ENCODE data around the gene HTRA1.

The HTRA1 gene

DNA sequence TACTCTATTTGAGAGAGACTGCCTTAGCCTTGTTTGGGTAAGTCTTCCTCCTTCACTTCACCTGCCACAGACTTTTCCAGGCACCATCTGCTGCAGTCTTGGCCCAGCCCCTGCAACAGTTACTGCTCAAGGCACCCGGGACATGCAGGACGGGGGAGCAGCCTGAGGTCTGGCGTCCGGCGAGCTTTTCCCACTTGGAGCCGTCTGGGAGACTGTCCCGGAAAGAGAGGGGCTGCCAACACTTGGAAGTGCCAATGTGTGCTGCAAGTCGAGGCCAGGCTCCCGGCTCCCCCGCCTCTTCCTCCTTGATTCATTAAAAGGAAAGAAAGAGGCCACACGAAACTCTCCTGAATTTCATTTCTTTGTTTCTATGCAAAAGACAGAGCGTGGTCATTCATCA, 13.7 kb downstream of the HTRA1 start:
- no peak for DNase-seq

DNA sequence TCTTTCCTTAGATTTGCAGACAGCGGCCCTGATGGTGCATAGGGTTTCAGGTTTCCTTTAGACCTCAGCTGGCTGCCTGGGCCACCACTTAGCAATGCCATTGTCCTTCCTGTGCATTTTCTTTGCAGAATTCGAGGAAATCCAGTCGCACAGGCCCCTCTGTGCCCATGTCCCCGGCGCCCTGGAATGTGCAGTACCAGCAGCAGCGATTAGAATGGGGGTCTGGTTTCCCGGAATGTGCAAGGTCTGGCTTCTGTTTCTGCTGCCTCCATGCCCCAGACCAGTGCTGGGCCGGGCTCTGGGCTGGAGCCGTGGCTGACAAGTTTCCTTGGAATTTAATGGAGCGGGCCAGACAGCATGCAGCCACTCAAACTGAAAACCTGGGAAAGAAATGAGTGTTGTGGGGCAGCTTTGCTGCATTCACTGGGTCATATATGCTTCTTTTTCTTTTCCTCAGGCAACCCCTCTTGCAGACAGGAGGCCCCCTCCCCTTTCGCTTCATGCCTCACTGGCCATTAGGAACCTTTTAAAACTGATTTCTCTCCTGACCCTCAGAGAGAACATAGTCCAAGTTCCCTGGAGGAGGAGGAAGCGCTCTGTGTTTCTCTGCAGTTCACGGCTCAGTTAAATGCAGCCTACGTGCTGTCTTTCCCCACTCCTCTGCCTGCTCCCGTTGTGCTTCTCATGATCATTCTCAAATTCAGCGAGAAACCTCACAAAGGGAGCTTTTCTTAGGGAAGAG, 14.4 kb downstream of the HTRA1 start:
- no peak for DNase-seq

DNA sequence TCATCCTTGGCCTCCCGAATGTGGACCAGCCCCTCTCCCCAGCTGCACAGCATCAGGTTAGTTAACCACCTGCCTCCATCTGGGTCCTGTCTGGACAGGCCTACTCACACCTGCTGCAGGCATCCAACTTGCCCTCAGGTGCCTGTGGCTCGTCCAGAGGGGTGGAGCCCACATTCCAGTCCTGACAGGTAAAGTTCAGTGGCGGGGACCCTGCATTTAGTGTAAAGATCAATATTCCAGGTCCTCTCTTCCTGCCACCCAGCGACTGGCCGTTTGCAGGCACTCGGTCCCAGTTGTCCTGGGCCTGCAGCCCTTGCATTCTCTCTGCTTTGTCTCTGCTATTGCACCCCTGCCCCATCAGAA, 15.0 kb downstream of the HTRA1 start:
- no peak for DNase-seq

DNA sequence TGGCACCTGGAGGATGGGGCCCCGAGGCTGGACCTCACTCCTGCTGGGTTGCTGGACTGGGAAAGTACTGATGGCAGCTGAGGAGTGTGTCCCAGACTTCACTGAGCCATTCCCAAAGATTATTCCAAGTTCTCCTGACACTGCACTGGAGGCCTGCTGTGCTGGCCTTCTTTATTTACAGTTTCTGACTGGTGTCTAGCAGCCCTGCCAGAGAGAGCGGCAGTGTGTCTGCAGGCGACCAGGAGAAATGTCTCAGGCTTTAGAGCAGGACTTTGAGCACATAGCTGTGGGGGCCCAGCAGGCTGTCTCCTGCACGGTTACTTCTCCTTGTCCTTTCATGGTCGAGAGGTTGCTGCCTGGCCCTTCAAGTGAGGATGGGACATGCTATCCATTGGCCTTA, 16.1 kb downstream of the HTRA1 start:
- DNase-seq = no peak

DNA sequence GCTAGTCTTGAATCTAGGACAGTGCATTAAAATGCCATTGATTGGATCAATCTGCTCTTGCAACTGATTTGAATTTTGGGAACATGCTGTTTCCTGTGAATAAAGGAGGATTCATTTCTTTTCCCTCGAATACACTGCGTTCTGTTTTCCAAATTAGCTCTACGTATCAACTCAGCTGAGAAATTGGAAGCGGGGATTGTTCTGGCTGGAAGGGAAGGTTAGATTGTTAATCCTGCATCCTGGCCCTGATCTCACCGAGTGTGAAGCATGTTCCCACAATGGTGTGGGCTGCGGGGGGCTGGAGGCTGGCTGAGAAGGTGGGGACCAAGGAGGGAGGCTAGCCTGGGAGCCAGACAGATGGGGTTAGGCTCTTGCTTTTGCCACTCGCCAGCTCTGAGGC, 17.6 kb downstream of the HTRA1 start:
- DNase-seq = no peak

DNA sequence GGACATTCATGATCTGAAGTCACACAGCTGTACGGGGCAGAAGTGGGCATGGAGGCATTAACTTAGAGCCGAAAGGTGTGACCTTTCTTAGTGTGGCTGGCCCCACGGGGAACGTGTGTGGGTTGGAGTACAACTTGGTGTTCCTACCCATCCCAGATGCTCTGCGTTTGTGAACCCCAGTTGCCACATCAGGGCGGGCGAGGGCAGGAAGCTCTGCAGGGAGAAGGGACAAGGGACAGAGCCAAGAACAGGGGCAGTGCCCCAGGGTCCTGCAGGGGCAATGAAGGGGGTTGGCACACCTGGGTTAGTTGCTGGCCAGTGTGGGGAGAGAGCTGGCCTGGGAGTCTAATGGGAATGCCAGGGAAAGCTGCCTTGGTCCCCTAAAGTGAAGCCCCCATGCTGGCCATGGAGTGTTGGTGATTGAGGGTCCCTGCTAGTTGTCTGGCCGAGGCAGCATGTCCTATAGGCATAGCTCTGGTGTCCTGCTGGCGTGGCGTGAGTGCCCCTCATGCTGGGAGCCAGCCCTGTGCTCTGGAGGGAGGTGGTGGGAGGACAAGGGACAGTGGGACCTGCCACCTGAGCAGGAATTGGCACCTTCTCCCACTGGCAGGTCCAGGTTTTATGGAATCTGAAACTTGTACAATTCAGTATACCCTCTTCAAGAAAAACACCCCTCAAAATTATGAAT, 18.9 kb downstream of the HTRA1 start:
- no peak for DNase-seq

DNA sequence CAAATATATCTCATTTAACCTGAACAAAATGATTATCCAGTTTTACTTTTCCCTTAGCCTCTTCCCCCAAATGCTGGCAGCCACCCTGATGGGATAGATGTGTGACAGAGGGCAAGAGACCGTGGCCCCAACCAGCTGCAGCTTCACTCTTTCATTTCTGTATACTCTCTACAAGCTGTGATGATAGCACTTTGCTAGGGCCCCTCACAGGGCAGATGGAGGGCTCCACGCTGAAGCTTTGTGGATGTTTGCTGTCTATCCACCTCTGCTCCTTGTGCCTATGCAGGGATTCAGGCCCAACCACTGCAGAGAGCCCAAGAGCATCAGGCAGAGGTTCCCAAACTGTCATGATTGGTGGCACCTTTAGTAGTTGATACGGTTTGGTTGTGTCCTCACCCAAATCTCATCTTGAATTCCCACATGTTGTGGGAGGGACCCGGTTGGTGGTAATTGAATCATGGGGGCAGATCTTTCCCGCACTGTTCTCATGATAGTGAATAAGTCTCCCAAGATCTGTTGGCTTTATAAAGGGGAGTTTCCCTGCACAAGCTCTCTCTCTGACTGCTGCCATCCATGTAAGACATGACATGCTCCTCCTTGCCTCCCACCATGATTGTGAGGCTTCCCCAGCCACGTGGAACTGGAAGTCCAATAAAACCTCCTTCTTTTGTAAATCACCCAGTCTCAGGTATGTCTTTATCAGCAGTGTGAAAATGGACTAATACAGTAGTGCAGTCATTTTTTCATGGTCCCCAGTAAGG, 20.1 kb downstream of the HTRA1 start:
- no peak for DNase-seq

DNA sequence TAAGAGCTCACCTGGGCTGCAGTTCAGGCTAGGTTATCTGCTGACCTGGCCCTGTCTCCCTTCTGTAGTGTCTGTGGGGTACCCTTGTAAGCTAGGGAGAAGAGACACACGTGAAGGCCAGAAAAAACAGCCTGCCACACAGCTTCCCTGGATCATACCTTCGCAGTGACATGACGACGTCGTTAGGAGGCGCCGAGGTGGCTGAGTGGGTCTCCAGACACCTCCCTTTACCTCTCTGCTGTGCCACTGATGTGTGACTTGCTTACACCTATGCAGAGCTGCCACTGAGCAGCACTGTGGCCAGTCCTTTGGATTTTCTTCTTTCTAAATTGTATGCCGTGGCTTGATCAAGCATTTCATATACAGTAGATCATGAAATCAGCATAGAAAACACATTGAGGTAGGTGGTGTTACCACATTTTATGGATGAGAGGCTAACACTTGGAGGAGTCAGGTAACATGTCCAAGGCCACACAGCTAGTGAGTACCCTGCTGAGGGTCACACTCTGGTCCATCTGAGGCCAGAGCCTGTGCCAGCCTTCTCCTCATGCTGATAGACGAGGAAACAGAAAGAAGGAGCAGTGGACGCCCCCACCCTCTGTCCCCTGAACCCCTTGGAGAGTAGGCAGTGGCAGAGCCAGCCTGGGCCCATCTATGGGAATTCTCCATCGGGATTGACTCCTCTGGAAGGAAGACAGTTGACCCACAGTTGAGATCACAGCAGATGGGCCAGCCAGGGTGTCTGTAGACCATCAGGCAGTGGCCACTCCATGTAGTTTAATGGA, 23.1 kb downstream of the HTRA1 start:
- no peak for DNase-seq

DNA sequence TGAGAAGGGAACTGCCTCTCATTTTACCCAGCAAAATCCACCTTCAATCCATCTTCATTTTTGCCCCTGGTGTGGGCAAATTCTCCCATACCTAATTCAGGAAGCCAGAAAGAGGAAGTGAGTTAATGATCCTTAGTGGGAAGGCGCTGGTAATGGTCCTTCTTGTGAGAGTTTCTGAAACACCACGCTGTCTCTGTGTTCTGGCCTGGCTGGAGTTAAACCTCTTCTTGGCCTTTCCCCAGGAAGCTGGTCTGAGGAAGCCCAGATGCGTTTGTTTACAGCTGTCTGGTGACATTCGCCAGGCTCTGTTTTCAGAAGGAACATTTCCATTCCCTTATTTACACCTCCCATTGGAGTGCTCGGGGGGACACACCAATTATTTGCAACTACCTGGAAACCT, 24.3 kb downstream of the HTRA1 start:
- DNase-seq = no peak

DNA sequence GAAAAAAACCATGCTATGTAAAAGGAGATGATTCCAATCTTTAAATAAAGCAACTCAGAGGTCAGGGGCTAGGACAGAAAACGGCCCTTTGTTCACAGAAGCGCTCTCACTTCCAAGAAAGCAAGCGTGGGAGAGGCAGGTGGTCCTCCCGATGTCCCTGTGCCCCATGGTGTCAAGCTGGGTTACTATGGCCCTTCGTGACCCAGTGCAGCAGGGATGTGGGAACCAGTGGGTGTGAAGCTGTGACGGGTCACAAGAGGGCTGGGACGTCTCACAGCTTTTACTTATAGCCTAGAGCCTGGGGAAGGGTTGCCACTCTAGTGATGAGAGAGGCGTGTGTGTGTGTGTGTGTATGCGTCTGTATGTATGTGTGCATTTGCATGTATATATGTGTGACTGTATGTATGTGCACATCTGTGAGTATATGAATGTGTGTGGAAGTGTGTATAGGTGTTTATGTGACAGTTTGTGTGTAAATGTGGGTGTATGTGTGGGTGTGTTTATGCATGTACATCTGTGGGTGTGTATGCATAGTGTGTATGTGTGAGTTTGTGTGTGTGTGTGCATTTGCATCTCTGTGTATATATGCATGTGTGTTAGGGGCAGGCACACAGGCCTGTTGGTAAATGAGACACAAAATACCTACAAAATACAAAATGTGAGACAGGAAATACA, 25.2 kb downstream of the HTRA1 start:
- no peak for DNase-seq

DNA sequence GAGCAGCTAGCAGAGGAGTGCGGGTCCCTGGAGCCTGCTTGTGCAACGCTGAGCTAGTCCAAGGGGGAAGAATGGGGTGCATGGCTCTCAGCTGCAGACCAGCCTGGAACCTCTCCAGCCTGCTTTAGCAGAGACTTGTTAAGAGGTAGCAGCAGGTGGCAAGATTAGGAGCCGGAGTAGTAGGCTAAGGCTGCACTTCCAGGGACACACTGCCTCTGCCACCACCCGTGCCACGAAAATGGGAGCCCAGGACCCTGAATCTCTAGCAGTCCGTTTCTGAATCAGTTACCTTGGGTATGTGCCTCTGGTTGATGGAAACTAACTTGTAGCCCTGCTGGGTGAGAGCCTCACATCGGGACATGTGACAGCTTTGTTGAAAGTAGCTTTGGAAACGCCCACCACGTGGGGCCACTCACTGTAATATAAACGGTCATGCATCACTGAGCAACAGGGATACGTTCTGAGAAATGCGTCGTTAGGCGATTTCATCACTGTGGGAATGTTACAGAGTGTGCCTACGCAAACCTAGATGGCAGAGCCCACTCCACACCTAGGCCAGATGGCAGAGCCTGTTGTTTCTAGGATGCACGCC, 25.9 kb downstream of the HTRA1 start:
- DNase-seq = no peak

DNA sequence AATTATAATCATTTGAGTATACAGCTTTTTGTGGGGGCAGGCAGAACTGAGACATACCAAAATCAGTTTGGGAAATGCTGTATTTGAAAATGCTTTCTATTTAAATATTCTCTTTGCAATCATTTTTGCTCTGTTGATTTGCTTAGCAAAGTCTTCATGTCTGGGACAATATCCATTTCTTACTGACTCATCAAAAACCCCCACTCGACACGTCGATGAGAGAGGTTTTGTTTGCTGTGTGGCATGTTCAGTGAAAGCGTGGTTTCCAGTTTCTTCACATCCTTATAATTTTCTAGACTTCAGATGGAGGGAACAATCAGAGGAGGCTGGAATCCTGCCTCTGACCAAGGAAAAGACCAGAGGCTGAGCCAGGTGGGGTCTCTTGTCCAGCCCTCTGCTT, 28.9 kb downstream of the HTRA1 start:
- no peak for DNase-seq

DNA sequence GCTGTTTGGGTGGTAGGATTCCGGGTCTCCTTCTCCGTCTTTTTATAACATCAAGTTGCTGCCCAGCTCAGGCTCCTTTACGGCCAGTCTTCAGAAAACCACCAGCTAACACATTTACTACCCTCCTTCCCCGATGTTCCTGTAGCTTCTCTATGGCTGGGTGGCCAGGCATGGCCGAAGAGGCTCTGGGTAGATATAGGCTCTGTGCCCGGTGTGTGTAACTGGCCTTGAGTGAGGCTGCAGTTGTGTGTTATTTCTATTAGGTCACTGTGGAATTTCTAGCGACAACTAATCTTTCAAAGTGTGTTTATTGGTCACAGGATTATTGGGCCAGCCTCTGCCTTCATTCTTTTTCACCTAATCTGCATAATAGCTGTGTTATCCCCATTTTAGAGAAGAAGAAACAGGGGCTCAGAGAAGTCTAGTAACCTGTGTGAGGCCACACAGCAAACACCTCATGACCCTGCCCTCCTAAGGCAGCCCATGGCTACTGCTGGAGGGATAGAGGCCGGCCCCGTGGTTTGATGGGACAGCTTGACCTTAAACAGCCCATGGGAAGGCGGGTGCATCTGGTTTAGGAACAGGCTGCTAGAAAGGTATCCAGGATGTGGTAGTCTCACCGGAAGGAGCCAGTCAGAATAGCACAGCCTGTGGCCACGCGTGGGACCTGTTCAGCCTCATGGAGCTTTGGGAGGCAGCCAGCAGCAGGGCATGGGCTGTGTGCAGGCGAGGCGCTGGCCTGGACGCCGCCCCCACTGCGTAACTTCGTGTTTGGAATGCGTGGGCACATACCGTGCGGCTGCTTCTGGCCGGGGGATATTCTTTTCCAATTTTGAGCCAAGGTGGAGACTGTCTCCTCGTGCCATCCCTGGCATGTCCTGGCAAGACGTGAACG, 29.7 kb downstream of the HTRA1 start:
- no peak for DNase-seq

DNA sequence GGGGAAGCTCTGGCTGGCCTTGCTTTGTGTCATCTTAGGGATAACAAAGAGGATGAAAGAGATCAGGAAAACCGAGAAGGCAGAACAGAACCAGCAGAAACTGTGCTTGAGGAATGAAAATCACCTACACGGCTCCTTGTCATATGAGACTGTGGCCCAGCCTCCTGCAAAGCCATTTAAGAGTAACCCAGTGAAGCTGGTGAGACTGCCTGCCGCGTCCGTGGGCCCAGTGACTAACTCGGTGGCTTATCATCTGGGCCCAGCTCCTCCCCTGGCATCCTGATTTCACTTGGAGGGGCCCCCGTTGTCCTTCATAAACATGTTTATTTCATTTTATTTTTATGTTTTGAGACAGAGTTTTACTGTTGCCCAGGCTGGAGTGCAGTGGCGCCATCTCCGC, 30.7 kb downstream of the HTRA1 start:
- no peak for DNase-seq

DNA sequence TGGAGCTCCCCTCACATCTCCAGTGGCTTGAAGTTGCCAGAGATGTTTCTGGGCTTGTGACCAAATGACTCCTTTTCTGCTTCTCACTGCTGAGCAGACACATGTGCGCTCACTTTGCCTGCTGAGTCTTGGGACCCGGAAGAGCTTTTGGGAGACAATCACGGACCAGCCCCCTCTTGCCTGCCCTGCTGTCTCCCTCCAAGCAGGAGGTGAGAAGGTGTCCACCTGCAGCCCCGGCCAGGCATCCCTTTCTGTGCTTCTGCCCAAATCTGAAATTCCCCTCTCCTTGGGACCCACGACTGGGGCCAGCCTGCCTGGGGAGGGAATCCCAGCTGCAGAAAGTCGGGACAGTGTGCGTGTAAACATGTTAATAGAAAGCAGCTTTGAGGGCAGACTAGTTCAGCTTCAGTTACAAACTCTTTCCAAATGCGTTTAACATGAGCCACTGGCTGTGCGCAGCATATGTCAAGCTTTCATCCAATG, 31.7 kb downstream of the HTRA1 start:
- no peak for DNase-seq

DNA sequence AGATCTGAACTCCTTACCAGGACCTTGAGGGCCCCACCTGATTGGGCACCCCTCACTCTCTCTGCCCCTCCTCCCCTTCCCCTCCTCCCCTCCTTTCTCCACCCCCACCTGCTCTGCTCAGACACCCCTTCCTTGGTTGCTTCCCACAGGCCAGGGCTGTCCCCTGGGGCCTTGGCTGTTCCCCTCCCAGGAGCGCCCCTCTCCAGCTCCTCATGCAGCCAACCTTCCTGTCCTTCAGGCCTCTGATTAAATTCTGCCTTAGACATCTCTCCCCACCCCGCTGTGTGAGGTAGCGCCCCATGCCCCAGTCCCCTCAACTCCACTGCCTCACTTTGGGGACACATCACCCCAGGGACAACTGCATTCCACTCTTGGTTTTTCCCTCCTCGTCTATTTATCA, 32.4 kb downstream of the HTRA1 start:
- no peak for DNase-seq

DNA sequence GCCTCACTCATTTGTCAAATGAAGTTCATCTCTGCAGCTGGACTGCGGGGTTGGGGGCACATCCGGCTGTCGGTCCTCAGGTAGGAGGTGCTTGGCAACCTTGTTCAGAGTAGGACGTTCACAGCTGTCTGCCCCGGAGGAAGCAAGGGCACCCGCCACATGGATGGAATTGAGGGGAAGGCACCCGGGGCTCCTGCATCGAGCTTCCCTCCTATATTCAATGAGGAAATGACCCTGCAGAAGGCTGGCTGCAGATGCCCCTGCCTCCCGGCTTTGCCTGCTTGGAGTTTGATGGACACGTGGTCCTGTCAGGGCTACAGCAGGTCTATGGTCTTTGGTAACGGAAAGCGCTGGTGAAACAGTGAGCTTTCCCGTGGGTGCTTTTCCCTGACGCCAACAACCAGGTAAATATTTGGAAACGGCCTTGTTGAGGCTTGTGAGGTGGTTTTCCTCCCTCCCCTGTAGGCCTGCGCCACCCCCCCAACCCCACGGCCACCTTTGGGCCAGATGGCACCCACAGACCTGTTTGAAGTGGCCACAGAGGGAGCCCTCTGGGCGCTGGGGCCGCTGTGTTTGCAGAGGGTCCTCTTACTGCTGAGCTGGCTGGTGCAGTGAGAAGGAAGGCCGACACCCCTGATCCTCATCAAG, 32.9 kb downstream of the HTRA1 start:
- DNase-seq = no peak

DNA sequence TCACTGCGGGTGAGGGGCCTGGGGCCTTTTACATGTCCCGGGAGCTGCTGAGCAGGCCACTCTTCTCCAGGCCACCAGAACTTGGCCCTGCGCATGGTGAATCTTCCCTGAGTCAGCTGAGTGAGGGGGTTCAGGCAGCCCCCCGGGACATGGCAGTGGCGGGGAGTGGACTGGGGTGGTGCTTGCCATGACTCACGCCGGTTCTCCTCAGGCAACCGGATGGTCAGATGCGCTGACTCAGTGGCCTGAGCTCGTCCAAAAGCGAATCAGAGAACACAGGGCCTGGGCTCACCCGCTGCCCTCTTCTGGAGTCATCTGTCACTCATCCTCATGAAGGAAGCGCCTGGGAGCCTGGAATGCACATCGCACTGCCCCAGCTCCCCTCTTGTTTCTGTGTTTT, 33.5 kb downstream of the HTRA1 start:
- no peak for DNase-seq

DNA sequence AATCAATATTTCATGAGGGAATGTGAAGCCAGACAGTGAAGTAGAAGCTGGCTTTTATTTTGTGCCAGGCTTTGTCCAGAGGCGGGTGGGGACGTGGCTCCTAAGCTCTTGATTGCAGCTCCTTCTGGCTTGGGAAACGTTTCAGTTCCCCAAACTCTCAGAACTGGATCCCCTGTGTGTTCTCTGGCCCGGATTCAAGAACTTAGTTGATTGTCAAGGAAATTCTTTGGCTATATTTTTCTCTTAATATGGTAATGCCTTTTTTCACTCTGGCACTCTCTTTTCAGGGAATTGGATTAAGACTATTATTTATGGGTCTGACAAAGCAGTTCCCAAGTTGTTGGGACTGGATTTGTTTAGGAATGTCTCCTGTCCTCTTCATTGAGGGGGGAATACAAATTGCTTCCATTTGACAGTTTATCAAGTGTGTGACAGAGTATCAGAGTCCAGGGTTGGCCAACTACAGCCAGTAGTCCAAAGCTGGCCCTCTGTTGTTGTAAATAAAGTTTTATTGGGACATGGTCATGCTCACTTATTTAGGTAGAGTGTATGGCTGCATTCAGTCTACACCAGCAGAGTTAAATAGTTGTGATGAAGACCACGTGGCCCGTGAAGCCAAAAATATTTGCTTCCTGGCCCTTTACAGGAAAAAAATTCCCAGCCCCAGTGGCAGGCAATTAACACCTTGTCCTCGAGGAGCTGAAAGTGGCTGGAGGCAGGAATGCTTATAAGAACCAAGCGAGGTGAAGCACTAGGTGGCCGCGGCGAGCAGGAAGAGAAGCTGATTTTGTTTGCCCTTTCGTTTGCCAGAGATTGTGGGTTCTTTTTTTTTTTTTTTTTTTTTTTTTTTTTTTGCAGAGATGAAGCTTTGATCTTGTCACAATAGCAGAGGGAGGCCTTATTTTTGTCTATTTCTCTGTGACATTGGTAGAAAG, 34.3 kb downstream of the HTRA1 start:
- DNase-seq = no peak

All from activated CD4-positive, CD25-positive, alpha-beta regulatory T cell (primary cell).